HEK293T (cell line): Measurements from ENCODE around the gene ALPL.

Experiments used
- CTCF ChIA-PET: fragments of 350-600 bp; formaldehyde crosslinking; extraction: SDS; loops from one replicate; lab custom pipeline; 2021; ENCODE audit warnings: antibody characterized with exemption, inconsistent platforms; lab: Yijun Ruan, JAX
- POLR2A ChIA-PET: fragments of 350-600 bp; formaldehyde crosslinking; extraction: SDS; loops from one replicate; lab custom pipeline; 2020; ENCODE audit warnings: antibody characterized with exemption, inconsistent platforms; lab: Yijun Ruan, JAX
- DNase-seq: peaks from one replicate; pipeline ENCODE4 v3.0.0; 2012; ENCODE audit warnings: mixed read lengths; ENCODE audit errors: extremely low spot score
- ARNT ChIP-seq: fragments of 450-650 bp; IDR thresholded peaks from 2 replicates; pipeline ENCODE4 v1.6.1; 2017; ENCODE audit warnings: mild to moderate bottlenecking
- BHLHE40 ChIP-seq: fragments of 450-650 bp; IDR thresholded peaks from 2 replicates; pipeline ENCODE4 v1.6.1; 2016; ENCODE audit warnings: mild to moderate bottlenecking, moderate library complexity, borderline replicate concordance
- CTBP1 ChIP-seq: fragments of 450-650 bp; IDR thresholded peaks from 2 replicates; pipeline ENCODE4 v1.6.1; 2016; ENCODE audit warnings: borderline replicate concordance
- ELF4 ChIP-seq: fragments of 450-650 bp; IDR thresholded peaks from 2 replicates; pipeline ENCODE4 v1.6.1; 2017; ENCODE audit warnings: antibody characterized with exemption
- FOXA1 ChIP-seq: fragments of 450-650 bp; IDR thresholded peaks from 2 replicates; pipeline ENCODE4 v1.6.1; 2016; ENCODE audit warnings: mild to moderate bottlenecking
- FOXK2 ChIP-seq: fragments of 450-650 bp; IDR thresholded peaks from 2 replicates; pipeline ENCODE4 v1.6.1; 2016; ENCODE audit warnings: mild to moderate bottlenecking
- FOXM1 ChIP-seq: fragments of 450-650 bp; IDR thresholded peaks from 2 replicates; pipeline ENCODE4 v1.6.1; 2017; ENCODE audit warnings: mild to moderate bottlenecking, borderline replicate concordance
- HDGF ChIP-seq: fragments of 450-650 bp; IDR thresholded peaks from 2 replicates; pipeline ENCODE4 v1.6.1; 2017; ENCODE audit warnings: antibody characterized with exemption, borderline replicate concordance
- L3MBTL2 ChIP-seq: fragments of 450-650 bp; conservative IDR thresholded peaks from 2 replicates; pipeline ENCODE4 v1.6.1; 2016; ENCODE audit warnings: mild to moderate bottlenecking
- LEF1 ChIP-seq: fragments of 450-650 bp; IDR thresholded peaks from 2 replicates; pipeline ENCODE4 v1.6.1; 2017; ENCODE audit warnings: mild to moderate bottlenecking, borderline replicate concordance
- NFRKB ChIP-seq: fragments of 450-650 bp; IDR thresholded peaks from 2 replicates; pipeline ENCODE4 v1.6.1; 2016; ENCODE audit warnings: mild to moderate bottlenecking, moderate library complexity
- PKNOX1 ChIP-seq: fragments of 450-650 bp; IDR thresholded peaks from 2 replicates; pipeline ENCODE4 v1.6.1; 2016
- SP1 ChIP-seq: fragments of 450-650 bp; IDR thresholded peaks from 2 replicates; pipeline ENCODE4 v1.6.1; 2017
- SUZ12 ChIP-seq: fragments of 450-650 bp; IDR thresholded peaks from 2 replicates; pipeline ENCODE4 v1.6.1; 2016; ENCODE audit warnings: mild to moderate bottlenecking
- TARDBP ChIP-seq: fragments of 450-650 bp; IDR thresholded peaks from 2 replicates; pipeline ENCODE4 v1.6.1; 2016
- ZNF384 ChIP-seq: fragments of 450-650 bp; IDR thresholded peaks from 2 replicates; pipeline ENCODE4 v1.6.1; 2016

Gene ALPL

GRCh38 chr1:21541329-21541728 is 32.1 kb downstream of the ALPL start:
- no peak for DNase-seq
- POLR2A ChIA-PET: no interaction called here
- TF ChIP-seq FOXK2 (no peak), FOXM1 (no peak), HDGF (no peak), L3MBTL2 (no peak), LEF1 (no peak), SP1 (no peak), ELF4 (no peak), NFRKB (no peak), PKNOX1 (no peak), FOXA1 (no peak), ARNT (no peak), ZNF384 (no peak), TARDBP (no peak)
- CTCF ChIA-PET: no interaction called here

GRCh38 chr1:21541835-21542234 is 32.6 kb downstream of the ALPL start:
- no peak for DNase-seq
- POLR2A ChIA-PET: no interaction called here
- CTCF ChIA-PET: no interaction called here
- no peak for TF ChIP-seq L3MBTL2
- no peak for TF ChIP-seq SUZ12
- no peak for TF ChIP-seq CTBP1
- TF ChIP-seq HDGF: no peak
- TF ChIP-seq TARDBP: no peak
- no peak for TF ChIP-seq PKNOX1
- TF ChIP-seq NFRKB: no peak
- TF ChIP-seq ZNF384: no peak
- TF ChIP-seq ELF4: no peak
- TF ChIP-seq BHLHE40: no peak
- no peak for TF ChIP-seq ARNT
- no peak for TF ChIP-seq LEF1
- no peak for TF ChIP-seq FOXA1
- TF ChIP-seq FOXM1: no peak
- TF ChIP-seq FOXK2: no peak
- TF ChIP-seq SP1: no peak

GRCh38 chr1:21543598-21543997 is 34.4 kb downstream of the ALPL start:
- TF ChIP-seq L3MBTL2: no peak
- ChIA-PET POLR2A (no interaction called here), CTCF (no interaction called here)
- no peak for DNase-seq

- POLR2A ChIA-PET: no interaction called here
- DNase-seq: no peak
- TF ChIP-seq ZNF384: no peak
- TF ChIP-seq ELF4: no peak
- TF ChIP-seq FOXM1: no peak
- no peak for TF ChIP-seq CTBP1
- TF ChIP-seq PKNOX1: no peak
- CTCF ChIA-PET: no interaction called here
Measured at GRCh38 chr1:21544095-21544494, 34.9 kb downstream of the ALPL start.

- POLR2A ChIA-PET: interaction anchor here (0.8 kb wide), 1 partner anchor 30 kb away, joined by 4 read pairs; no protein-coding TSS in a partner anchor
- CTCF ChIA-PET: no interaction called here
- DNase-seq: no peak
- TF ChIP-seq BHLHE40 (no peak), NFRKB (no peak), FOXK2 (no peak), ARNT (no peak), CTBP1 (no peak), SP1 (no peak), PKNOX1 (no peak), FOXM1 (no peak), HDGF (no peak), FOXA1 (no peak), TARDBP (no peak)
Measured at GRCh38 chr1:21546122-21546825, 37.1 kb downstream of the ALPL start.

GRCh38 chr1:21547876-21548275 is 38.7 kb downstream of the ALPL start:
- DNase-seq: no peak
- POLR2A ChIA-PET: no interaction called here
- TF ChIP-seq PKNOX1 (no peak), FOXA1 (no peak), HDGF (no peak), FOXK2 (no peak)
- CTCF ChIA-PET: no interaction called here
